ENCODE measurements around the gene TRAF3IP1.
"Not testable (repeated sequence)": the region's sequence is repeated elsewhere in the genome, so short reads cannot be mapped to it uniquely, and the experiment has no call there.

Gene TRAF3IP1

GRCh38 chr2:238399094-238399493 is 78.8 kb downstream of the TRAF3IP1 start:
- Histone ChIP-seq H3K27me3 (no peaks in the 10 kb centered on the region), H3K27ac (no peak overlapping the region), H3K4me1 (ENCODE audit: control insufficient read depth in 1 of 2, insufficient read depth in 1 of 2, low read depth in 1 of 2, low read length in 1 of 2) (no peaks in the 10 kb centered on the region), H3K4me3 (ENCODE audit: low read depth in 1 of 2, low read length in 1 of 2) (no peak overlapping the region), H3K9me3 (no peaks in the 10 kb centered on the region), H3K36me3 (no peaks in the 10 kb centered on the region)
- TF ChIP-seq CTCF (IDR thresholded peaks at IDR 0.05) = no peak

- Histone ChIP-seq H3K9me3 (no peaks in the 10 kb centered on the region), H3K4me1 (ENCODE audit: control insufficient read depth in 1 of 2, insufficient read depth in 1 of 2, low read depth in 1 of 2, low read length in 1 of 2) (no peaks in the 10 kb centered on the region), H3K27ac (no peak overlapping the region), H3K36me3 (no peaks in the 10 kb centered on the region), H3K27me3 (no peaks in the 10 kb centered on the region), H3K4me3 (ENCODE audit: low read depth in 1 of 2, low read length in 1 of 2) (no peak overlapping the region)
- TF ChIP-seq CTCF (IDR thresholded peaks at IDR 0.05) = no peak
These were observed 81.2 kb downstream of the TRAF3IP1 start for GRCh38 chr2:238401551-238401950.

- Histone ChIP-seq H3K9me3 (no peaks in the 10 kb centered on the region), H3K4me3 (ENCODE audit: low read depth in 1 of 2, low read length in 1 of 2) (no peak overlapping the region), H3K27ac (no peak overlapping the region), H3K27me3 (no peaks in the 10 kb centered on the region), H3K4me1 (ENCODE audit: control insufficient read depth in 1 of 2, insufficient read depth in 1 of 2, low read depth in 1 of 2, low read length in 1 of 2) (no peaks in the 10 kb centered on the region), H3K36me3 (no peaks in the 10 kb centered on the region)
- no peak for TF ChIP-seq CTCF (IDR thresholded peaks at IDR 0.05)
These were observed 83.5 kb downstream of the TRAF3IP1 start for GRCh38 chr2:238403632-238404405.

- H3K27me3 ChIP-seq = no peaks in the 10 kb centered on the region
- no peaks in the 10 kb centered on the region for H3K36me3 ChIP-seq
- no peak overlapping the region for H3K4me3 ChIP-seq (ENCODE audit: low read depth in 1 of 2, low read length in 1 of 2)
- H3K27ac ChIP-seq = no peak overlapping the region
- no peaks in the 10 kb centered on the region for H3K4me1 ChIP-seq (ENCODE audit: control insufficient read depth in 1 of 2, insufficient read depth in 1 of 2, low read depth in 1 of 2, low read length in 1 of 2)
- H3K9me3 ChIP-seq = no peaks in the 10 kb centered on the region
- TF ChIP-seq CTCF (IDR thresholded peaks at IDR 0.05) = no peak
These were observed 84.3 kb downstream of the TRAF3IP1 start for GRCh38 chr2:238404406-238405216.

GRCh38 chr2:238405217-238405555 is 84.9 kb downstream of the TRAF3IP1 start:
- H3K4me3 ChIP-seq (ENCODE audit: low read depth in 1 of 2, low read length in 1 of 2); H3K27ac ChIP-seq; H3K4me1 ChIP-seq (ENCODE audit: control insufficient read depth in 1 of 2, insufficient read depth in 1 of 2, low read depth in 1 of 2, low read length in 1 of 2); H3K27me3 ChIP-seq; H3K36me3 ChIP-seq; H3K9me3 ChIP-seq: not testable (repeated sequence)

Data from neutrophil (primary cell).